GM21619 (cell line): Measurements from ENCODE around the gene GRM2.

Experiments
- ATAC-seq: cut with Tn5 transposase; IDR thresholded peaks from one replicate; pipeline ENCODE4 v1.9.1; 2021; ENCODE audit not compliant: unreplicated experiment

The GRM2 gene

DNA sequence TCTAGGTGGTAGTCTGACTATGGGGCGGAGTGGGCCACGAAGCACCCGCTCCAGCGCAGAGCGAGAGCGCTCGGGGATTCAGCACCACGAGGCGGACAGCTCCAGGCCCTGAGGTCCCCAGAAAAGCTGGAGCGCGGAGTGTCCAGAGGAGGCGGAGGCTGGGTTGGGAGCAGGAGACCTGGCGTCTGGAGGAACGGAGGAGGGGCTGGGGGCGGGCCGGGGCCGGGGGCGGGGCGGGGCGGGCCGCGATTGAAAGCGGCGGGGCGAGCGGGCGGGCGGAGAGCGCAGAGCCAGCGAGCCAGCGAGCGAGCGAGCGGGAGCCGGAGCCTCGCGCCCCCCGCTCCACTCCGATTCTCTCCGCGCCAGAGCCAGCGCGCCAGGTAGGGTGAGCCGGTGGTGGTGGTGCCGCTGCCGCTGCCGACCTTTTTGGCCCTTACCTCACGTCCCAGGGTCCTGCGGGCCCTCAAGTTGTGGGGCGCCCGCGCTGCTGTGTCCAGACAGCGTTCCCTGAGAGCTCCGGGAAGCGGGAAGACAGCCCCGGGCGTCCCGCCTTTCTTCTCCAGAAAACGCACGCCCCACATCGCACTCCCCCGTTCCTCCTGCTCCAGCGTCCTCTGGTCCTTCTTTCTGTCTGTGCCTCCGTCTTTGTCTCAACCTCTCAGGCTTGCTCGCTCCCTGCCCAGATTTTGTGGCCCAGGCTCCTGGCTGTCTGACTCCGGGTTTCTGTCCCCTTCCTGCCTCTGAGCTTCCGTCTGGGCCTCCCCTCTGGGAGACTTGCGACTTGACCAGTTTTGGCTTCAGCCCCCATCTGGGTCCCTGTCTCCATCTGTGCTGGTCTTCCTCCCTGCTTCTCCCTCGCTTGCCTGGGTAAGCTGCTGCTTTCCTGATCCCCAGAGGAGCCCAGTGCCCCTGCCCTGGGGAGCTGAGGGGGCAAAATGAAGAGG is at the start of gene GRM2:
Gene GRM2, plus strand, starts transcription at position 281 of the 944 bp plus-strand sequence. CDS start 1,916 bp downstream, outside the sequence.
- ATAC-seq = no peak

DNA sequence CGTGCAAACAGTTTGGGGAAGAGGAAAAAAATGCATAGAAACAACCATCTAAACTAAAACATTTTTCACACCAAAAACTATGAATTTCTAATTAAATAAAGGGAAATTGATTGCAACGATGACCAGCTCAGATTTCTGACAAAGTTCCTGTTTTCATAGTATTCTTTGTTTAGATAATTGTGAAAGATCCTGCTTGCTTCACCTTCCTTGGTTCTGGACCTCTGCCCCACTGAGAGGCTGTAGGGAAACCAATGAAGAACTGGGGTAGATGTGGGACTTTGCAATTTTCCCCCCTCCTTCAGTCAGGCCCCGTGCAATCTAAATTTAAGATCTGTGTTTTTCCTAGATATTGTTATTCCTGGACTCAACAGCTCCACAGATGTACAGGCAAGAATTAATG is 49.6 kb upstream of the GRM2 start:
- no peak for ATAC-seq

DNA sequence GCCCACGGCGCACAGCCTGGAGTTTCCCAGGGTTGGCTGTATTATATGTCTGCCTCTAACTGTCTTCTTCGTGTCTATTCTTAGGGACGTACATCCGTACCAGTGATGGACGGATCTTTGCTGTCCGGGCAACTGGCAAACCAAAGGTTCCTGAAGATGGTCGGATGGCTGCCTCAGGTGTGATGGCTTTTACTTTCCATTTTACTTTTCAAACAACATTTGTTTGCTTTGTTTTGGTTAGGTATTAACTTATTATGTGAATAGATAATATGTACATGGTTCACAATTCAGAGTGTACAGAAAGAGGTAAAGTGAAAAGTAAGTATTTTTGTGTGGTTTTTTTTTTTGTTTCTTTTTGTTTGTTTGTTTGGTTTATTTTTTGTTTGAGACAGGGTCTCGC is 46.9 kb upstream of the GRM2 start:
- ATAC-seq = no peak

DNA sequence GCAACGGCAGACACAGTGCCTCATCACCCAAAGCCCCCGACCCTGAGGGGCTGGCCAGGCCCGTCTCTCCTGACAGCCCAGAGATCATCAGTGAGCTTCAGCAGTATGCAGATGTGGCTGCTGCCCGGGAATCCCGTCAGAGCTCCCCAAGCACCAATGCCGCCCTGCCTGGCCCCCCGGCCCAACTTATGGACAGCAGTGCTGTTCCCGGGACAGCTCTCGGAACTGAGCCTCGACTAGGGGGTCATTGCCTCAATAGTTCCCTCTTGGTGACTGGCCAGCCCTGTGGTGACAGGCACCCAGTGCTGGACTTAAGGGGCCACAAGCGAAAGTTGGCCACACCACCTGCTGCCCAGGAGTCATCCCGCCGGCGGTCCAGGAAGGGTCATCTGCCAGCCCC is 44.4 kb upstream of the GRM2 start:
- ATAC-seq = no peak

DNA sequence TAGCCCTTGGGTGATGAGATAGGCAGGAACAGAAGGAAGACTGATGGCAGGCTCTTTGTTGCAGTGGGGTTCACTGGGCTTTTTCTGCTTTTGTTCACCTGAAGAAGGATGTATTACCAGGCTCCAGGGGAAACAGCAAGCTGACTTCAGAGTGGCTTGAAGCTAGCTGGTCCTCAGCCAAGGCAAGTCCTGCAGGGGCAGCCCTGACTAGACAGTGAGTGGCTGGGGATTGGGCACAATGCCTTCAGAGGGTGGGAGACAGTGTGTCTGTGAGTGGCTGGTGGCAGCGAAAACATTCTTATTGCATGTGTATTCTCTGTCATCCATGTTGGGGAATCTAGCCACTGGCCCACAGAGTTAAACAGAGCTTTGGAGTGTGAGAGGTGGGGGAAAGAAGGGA is 38.1 kb upstream of the GRM2 start:
- ATAC-seq = no peak

DNA sequence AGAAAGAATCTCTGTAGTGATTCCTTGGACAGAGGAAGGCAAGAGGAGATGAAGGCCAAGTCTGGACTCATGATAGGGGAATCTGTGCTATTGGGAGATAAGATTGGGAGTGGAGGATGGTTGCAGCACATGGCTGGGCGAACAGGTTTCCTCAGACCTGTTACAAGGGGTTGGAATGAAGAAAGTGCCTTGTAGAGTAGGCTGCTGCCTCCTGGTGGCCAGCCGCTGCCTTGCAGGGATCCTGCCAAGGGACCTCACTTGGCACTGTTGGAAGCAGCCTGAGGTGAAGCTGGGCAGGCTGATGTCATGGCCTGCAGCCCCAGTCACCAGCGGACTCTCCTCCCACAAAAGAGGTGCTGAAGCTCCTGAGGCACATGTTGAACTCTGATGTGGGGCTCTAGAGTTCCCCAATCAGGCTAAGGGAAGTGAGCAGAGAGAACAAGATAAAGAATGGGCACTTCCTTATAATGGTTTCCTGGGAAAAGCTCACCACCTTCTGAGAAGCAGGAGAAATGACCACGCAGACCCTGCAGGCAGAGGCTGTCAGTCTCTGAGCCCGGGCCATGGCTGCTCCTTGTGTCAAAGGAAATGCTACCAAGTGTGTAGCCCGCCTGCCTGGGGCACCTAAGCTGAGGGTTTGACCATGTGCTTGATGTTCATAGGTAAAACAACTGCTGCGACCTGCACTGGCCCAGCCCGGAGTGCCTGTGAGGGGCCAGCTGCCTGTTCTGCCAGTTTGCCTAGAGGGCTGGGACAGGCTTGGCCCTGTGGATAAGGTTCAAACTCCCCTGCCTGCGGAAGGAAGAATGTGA is 37.4 kb upstream of the GRM2 start:
- no peak for ATAC-seq

DNA sequence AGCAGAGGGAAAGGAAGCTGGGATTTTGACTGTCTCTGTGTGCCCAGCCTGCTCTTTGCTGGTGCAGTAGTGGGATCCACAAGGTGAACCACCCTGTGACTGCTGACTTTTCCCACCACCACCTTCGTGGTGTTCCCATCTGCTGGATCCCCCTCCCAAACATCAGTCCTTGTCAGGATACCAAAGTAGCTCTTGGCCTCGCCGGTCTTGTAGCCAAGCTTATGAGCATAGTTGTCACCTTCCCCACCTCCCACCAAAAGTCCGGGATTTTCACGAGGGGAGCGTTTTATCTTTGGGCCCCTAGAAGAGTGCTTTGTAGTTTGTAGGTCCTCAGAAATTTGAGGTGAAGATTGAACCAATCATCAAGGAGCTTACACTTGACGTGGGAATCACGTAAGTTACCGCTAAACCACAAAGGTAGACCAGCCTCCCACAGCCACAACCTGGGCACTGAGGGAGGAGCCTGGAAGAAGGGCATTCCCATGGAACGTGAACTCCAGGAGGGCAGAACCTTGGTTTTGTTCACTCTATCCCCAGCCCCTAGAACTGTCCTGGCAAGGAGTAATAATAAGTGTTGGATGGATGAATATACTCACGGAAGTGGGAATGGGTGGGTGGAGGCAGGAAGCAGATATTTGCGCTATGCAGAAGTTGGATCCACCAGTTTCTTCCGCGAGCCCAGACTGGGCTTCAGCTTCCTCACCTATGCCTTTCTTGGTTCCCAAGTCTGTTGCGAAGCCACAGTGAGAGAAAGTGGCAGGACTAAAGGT is 36.6 kb upstream of the GRM2 start:
- no peak for ATAC-seq

DNA sequence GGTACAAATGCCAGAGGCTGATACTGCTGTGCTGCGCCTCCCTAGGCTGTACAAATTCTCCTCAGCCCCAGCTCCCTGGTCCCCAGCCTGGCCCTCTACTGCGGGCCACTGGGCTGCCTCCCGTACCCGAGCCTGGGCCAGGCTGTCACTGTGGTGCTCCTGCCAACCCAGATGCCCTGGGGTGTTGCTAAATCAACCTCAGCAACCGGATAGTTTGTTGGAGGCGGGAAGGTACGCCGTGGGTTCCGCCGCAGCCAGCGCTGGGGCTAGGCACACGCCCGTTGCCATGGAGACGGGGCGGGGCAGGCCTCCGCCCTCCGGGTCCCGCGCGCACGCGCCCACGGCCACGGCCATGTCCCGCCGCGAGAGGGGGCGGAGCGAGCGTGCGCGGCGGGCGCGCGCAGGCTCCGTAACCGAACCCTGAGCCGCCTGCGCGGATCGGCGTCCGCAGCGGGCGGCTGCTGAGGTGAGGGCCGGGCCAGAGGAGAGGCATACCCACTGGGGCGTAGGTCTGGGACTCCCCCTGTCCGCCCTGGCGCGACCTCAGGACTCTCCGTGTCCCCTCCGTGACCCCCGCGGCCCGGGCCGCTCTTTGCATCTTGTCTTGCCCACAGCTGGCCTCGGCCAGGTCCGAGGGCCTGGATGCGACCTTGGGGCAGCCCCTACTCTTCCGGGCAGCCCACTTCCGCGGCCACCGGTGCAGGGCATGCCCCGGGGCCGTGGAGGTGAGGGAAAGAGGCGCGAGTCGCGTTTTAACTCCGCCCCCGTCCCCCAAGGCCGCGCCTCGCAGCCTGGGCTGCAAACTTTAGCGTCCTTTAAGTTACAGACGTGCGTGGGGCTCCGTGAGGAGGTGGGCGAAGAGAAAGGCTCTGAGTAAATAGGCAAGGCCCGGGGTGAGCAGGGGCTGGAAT is 35.8 kb upstream of the GRM2 start, which contains the start of gene TEX264:
Gene TEX264, plus strand, starts transcription at position 430 of the 911 bp plus-strand sequence. CDS start 3,053 bp downstream, outside the sequence.
- ATAC-seq = peak; percentile 70

DNA sequence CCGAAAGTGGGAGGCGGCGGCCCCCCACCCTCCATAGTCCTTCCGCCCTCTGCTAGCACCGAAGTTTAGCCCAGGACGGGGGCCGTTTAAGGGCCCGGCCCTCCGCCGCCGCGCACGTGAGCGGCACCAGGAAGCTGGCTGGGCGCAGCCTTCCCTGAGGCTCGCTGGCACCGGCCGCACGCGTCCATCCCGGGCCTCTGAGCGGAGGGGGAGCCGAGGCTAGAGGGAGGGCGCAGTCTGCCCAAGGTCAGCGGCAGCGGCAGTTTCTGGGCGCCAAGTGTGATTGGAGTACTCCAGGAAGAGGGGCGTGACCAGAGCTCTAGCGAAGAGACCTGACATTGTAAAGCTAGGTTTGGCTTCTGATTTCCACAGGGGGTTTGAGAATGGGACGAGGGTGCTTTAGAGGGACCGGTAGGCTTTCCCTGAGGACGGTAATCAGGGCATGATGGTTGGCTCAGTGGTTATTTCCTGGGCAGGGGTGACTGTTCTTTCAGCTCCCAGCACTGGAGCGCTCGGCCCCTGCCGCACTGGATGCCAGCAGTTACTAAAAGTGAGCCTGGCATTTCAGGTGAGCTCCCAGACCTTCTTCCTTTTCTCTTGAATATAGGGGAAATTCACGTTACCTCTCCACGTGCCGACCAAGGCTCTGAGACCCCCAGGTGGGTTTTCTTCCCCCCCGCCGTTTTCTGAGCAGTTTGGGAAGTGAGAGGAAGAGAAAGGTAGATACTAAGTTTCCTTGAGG is 35.0 kb upstream of the GRM2 start:
- ATAC-seq = peak; percentile 33

DNA sequence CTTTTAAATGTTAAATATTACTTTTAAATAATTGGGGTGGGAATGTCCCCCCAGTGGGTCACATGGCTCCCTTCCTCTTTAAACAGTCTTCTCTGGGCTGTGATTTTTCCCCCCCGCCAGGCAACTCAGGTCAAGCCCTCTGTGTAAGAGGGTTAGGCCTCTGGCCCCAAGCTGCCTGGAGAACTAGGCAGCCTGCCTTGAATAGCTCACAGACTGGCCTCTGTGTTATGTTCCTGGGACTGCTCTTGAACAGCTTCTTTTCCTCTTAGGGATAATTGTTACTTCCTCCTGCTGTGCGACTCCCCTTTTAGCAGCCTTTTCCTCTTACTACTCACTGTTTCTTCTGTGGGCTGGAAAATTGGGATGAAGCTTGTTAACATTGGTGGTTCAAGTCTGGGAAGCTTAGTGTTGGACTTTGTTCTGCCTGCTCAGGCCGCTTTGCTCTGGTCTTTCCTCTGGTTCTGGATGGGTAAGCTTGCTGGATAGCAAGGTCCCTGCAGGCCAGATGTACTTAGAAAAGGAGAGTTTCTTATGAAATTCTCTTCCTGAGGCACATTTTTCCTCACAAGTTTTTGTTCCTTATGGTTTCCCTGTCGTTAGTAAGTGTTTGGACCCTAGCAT is 33.6 kb upstream of the GRM2 start:
- ATAC-seq = no peak

DNA sequence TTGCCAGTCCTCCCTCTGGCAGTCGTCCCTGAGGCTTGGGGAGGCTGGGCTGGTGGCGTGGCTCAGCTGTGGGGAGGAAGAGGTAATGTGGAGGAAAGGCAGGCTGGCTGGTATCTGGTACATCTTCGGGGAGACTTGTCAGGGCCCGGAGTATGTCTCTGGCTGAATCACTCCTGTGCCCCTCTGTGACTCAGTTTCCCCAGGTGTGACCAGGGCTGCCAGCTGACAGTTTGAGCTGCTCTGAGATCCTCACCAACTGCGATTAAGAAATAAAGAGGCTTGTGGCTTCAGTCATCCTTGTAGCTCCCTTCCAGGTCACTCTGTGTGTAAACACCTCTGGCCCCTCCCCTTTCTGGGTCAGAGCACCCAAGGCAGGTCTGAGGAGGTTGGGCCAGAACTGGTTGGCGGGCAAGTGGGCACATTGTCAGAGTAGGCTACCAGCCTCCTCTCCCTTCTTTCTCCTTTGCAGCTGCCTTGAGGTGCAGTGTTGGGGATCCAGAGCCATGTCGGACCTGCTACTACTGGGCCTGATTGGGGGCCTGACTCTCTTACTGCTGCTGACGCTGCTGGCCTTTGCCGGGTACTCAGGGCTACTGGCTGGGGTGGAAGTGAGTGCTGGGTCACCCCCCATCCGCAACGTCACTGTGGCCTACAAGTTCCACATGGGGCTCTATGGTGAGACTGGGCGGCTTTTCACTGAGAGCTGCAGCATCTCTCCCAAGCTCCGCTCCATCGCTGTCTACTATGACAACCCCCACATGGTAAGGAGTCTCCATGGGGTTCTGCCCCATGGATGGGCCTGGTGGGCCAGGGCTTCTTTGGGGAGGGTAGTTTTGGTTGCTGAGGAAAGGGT is 32.8 kb upstream of the GRM2 start:
- no peak for ATAC-seq

DNA sequence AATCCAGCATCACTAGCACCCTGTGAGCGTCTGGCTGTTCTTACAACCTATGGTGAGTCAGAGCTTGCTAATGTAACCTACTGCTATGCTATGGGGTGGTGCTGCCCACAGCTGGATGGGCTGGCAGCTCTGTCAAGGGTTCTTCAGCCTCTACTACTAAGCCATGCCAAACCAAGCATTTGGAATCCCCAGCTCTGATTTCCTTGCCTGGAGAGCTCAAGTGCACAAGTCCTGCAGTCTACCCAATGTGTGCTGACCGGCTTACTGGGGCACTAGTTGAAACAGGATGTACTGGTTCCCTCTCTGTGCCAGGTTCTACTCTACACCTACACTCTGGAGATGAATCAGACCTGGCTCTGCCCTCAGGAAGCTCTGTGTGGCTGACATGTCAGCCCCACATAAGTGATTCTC is 31.7 kb upstream of the GRM2 start:
- ATAC-seq = no peak

DNA sequence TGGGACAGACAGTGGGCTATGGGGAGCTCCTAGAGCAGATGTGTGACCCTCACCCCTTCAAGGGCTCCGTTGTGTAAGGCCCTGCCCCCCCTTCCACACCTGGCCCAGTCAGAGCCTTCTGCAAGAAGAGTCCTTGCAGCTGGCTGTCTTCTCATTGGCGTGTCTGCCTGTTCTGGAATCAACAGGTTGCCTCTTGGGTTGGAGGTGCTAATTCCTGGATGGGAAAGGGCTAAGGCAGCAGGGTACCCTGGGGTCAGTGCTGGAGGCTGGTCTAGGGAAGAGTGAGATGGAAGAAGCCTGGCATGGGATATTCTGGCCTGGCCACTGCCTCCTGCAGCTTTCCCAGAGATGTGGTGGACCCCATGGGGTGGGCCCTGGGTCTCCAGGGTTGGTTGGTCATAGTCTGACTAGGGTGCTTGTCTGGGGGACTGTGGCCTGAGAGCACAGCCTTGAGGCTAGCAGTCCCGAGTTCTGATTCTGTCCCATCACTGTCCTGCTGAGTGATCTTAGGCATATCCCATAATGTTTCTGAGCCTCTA is 30.7 kb upstream of the GRM2 start:
- ATAC-seq = no peak

DNA sequence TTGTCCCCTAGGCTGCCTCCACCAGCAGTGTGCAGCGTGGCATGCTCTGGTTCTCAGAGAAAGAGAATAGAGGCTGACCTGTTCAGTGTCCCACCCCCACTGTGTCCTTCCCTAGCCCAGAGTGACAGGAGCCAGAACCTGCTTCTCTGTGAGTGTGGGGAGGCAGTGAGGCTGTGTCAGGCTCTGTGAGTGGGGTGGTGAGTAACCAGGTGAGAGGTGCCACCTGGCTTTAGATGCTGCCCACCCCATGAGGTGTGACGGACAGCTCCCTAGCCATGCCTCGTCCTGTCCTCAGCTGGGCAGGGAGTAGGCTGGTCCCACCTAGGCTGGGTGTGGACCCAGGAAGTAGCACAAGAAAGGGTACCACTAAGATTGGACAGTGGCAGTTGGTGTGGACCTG is 29.5 kb upstream of the GRM2 start:
- ATAC-seq = no peak

DNA sequence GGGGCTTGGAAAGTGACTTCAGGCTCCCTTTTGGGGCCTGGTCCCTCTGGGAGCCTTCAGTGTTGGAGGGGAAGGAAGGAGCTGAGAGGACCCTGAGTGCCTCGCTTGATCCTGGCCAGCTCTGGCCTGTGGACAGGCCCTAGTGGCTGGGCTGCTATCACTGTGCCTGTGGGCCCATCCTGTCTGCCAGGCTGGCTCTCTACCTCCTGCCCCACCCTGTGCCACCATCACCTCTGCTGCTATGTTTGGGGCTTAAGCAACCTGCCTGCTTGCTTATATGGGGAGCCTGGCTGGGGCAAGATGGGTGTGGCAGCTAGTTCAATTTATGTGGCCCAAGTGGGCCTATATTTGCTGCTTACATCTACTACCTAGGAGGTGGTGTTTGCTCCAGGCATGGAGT is 28.7 kb upstream of the GRM2 start:
- no peak for ATAC-seq

DNA sequence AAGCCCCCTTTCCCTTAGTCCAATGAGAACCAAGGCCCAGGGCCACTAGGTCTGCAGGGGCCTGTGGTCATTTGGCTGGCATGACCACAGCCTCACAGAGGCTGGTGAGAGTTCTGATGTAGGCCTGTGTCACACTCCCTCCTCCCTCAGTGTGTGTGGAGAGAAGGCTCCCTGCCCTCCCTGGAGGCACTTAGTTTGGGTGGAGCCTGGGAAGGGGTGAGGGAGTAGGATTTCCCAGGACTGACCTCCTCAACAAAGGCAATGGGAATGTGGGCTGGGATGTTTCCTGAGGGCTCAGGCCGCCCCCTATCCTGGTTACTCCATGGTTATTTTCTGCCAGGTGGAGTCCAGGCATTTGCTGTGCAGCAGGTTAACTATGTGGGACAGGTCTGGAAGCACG is 28.2 kb upstream of the GRM2 start:
- no peak for ATAC-seq

DNA sequence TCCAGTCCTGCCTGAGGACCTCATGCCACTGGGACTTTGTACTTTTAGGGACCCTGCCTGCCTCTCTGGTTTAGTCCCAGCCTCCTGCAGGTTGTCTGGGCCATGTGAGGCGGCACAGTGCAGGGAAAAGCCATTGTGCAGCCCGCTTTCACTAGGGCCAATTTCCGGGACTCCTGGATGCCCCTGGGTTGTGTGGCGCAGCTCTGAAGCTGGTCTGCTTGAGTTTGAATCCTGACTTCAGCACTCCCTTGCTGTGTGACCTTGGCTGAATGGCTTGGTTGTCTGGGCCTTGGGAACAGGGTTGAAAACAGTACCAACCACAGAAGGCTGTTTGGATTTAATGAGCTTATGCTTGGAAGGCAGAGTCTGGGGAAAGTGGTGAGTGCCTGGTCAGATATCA is 27.6 kb upstream of the GRM2 start:
- no peak for ATAC-seq

DNA sequence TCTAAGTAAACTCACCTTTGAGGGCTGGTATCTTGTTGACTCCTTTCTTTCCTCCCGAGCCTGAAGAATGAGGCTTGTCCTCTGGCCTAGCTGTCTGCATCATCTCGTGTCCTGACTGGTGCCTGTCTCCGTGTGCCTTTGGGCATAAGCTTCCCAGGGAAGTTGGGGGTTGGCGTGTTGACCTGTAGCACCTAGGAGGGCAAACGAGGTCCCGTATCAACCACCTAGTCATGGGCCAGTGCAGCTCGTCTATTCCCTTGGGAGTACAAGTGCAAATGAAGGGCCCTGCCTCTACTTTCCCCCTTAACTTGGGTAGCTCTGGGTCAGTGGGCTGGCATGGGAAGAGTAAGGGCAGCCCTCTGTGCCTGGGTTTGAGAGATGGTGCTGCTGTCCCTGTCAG is 27.1 kb upstream of the GRM2 start:
- no peak for ATAC-seq
